ENCODE results near the gene PCDHGA12.

PCDHGA12 gene

GRCh38 chr5:141437221-141437620 lies 6.9 kb downstream of the PCDHGA12 start:
- Histone ChIP-seq H2AFZ (ENCODE audit: low read depth) (no peak overlapping the region), H4K20me1 (ENCODE audit: insufficient read depth) (no peaks in the 10 kb centered on the region), H3K4me3 (IDR thresholded peaks at IDR 0.05; ENCODE audit: insufficient read depth, low read depth, low read length) (no peak overlapping the region), H3K4me2 (no peak overlapping the region), H3K36me3 (ENCODE audit: insufficient read depth) (no peaks in the 10 kb centered on the region), H3K79me2 (ENCODE audit: insufficient read depth, low read depth) (no peaks in the 10 kb centered on the region), H3K9ac (no peak overlapping the region), H3K27me3 (ENCODE audit: insufficient read depth, low read depth) (no peaks in the 10 kb centered on the region), H3K27ac (no peak overlapping the region), H3K4me1 (ENCODE audit: low read depth, poor library complexity, severe bottlenecking) (no peaks in the 10 kb centered on the region)
- no peak for TF ChIP-seq CTCF (conservative IDR thresholded peaks at IDR 0.05; ENCODE audit: low read depth, low read length)

- Histone ChIP-seq H3K4me1 (ENCODE audit: low read depth, poor library complexity, severe bottlenecking) (no peaks in the 10 kb centered on the region), H3K9ac (no peak overlapping the region), H4K20me1 (ENCODE audit: insufficient read depth) (no peaks in the 10 kb centered on the region), H3K4me2 (no peak overlapping the region), H3K79me2 (ENCODE audit: insufficient read depth, low read depth) (no peaks in the 10 kb centered on the region), H3K27ac (no peak overlapping the region), H2AFZ (ENCODE audit: low read depth) (no peak overlapping the region), H3K27me3 (ENCODE audit: insufficient read depth, low read depth) (no peaks in the 10 kb centered on the region), H3K36me3 (ENCODE audit: insufficient read depth) (no peaks in the 10 kb centered on the region), H3K4me3 (IDR thresholded peaks at IDR 0.05; ENCODE audit: insufficient read depth, low read depth, low read length) (no peak overlapping the region)
- no peak for TF ChIP-seq CTCF (conservative IDR thresholded peaks at IDR 0.05; ENCODE audit: low read depth, low read length)
Observed at GRCh38 chr5:141439411-141440141, 9.3 kb downstream of the PCDHGA12 start.

GRCh38 chr5:141440341-141440740 lies 10.0 kb downstream of the PCDHGA12 start:
- H3K36me3 ChIP-seq (ENCODE audit: insufficient read depth), result no peaks in the 10 kb centered on the region
- H3K79me2 ChIP-seq (ENCODE audit: insufficient read depth, low read depth), result no peaks in the 10 kb centered on the region
- H3K4me1 ChIP-seq (ENCODE audit: low read depth, poor library complexity, severe bottlenecking), result no peaks in the 10 kb centered on the region
- H4K20me1 ChIP-seq (ENCODE audit: insufficient read depth), result no peaks in the 10 kb centered on the region
- H3K27ac ChIP-seq, result no peak overlapping the region
- H3K9ac ChIP-seq, result no peak overlapping the region
- H3K4me2 ChIP-seq, result no peak overlapping the region
- TF ChIP-seq CTCF (conservative IDR thresholded peaks at IDR 0.05; ENCODE audit: low read depth, low read length), result no peak
- H2AFZ ChIP-seq (ENCODE audit: low read depth), result no peak overlapping the region
- H3K4me3 ChIP-seq (IDR thresholded peaks at IDR 0.05; ENCODE audit: insufficient read depth, low read depth, low read length), result no peak overlapping the region
- H3K27me3 ChIP-seq (ENCODE audit: insufficient read depth, low read depth), result no peaks in the 10 kb centered on the region

GRCh38 chr5:141441571-141442170 lies 11.4 kb downstream of the PCDHGA12 start:
- Histone ChIP-seq H3K27me3 (ENCODE audit: insufficient read depth, low read depth) (no peaks in the 10 kb centered on the region), H3K36me3 (ENCODE audit: insufficient read depth) (no peaks in the 10 kb centered on the region), H3K4me3 (IDR thresholded peaks at IDR 0.05; ENCODE audit: insufficient read depth, low read depth, low read length) (no peak overlapping the region), H3K27ac (no peak overlapping the region), H3K9ac (no peak overlapping the region), H4K20me1 (ENCODE audit: insufficient read depth) (no peaks in the 10 kb centered on the region), H3K4me2 (no peak overlapping the region), H3K4me1 (ENCODE audit: low read depth, poor library complexity, severe bottlenecking) (no peaks in the 10 kb centered on the region), H3K79me2 (ENCODE audit: insufficient read depth, low read depth) (no peaks in the 10 kb centered on the region), H2AFZ (ENCODE audit: low read depth) (no peak overlapping the region)
- TF ChIP-seq CTCF (conservative IDR thresholded peaks at IDR 0.05; ENCODE audit: low read depth, low read length), result no peak
